Measurements from ENCODE around the gene ZKSCAN5. TPM values are rescaled to one million over a fixed set of nuclear protein-coding genes. Genes with fewer than 3 reads are reported as not detected.

ZKSCAN5 gene
- total RNA-seq (1 to 10 TPM; 5.7 to 8.5 (median 7.8) TPM), polyA plus RNA-seq (1 to 10 TPM; 2.8 to 3.0 TPM)
- long read RNA-seq, donor 1, full-length matches to known transcripts = 1 of 7 reads
- long read RNA-seq, donor 1, partial matches to known transcripts = 4 of 7 reads
- long read RNA-seq, donor 1, other reads (novel, unspliced or antisense) = 2 of 7 reads
- long read RNA-seq, donor 2, full-length matches to known transcripts = 3 of 9 reads
- long read RNA-seq, donor 2, partial matches to known transcripts = 2 of 9 reads
- long read RNA-seq, donor 2, other reads (novel, unspliced or antisense) = 4 of 9 reads
- long read RNA-seq, donor 3, partial matches to known transcripts = 2 of 7 reads
- long read RNA-seq, donor 3, other reads (novel, unspliced or antisense) = 5 of 7 reads

- H3K4me1 ChIP-seq = peaks cover 12 to 45% (median 36%) of the 10 kb centered on the region in 9 donors
- peak; percentile 94 to 97 (median 96) for ATAC-seq
- intact Hi-C loops (cut with DNase I) = loop anchor here in 9 of 10 donors (1.0 to 10.0 kb wide), 9 partner anchors 32 to 130 kb away; partner anchors contain the start of genes FAM200A (in 7 of the 9), ZNF655 (in 7 of the 9), ZNF789 (in 3 of the 9) and ARPC1B (in 1 of the 9)
Measured at GRCh38 chr7:99504603-99505323, at the start of gene ZKSCAN5. TSS of gene ZKSCAN5 (plus strand) at chr7:99504662. CDS start at chr7:99506045, 1,383 bp downstream.

GRCh38 chr7:99455874-99456273 lies 48.6 kb upstream of the ZKSCAN5 start:
- Histone ChIP-seq H3K36me3 (peaks cover 0 to 100% (median 18%) of the 10 kb centered on the region in 9 donors), H3K4me1 (peaks cover 0 to 48% (median 19%) of the 10 kb centered on the region in 9 donors), H3K4me3 (no peak overlapping the region), H3K27me3 (no peaks in the 10 kb centered on the region), H3K9me3 (no peaks in the 10 kb centered on the region), H3K27ac (no peak overlapping the region)
- DNase-seq (no peak), ATAC-seq (no peak)
- intact Hi-C loops (cut with DNase I) = no loop called here
- 76 to 83% methylated on average over 9 of the region's 9 CpGs for WGBS, 2 donors
- TF ChIP-seq, protein P1, sequence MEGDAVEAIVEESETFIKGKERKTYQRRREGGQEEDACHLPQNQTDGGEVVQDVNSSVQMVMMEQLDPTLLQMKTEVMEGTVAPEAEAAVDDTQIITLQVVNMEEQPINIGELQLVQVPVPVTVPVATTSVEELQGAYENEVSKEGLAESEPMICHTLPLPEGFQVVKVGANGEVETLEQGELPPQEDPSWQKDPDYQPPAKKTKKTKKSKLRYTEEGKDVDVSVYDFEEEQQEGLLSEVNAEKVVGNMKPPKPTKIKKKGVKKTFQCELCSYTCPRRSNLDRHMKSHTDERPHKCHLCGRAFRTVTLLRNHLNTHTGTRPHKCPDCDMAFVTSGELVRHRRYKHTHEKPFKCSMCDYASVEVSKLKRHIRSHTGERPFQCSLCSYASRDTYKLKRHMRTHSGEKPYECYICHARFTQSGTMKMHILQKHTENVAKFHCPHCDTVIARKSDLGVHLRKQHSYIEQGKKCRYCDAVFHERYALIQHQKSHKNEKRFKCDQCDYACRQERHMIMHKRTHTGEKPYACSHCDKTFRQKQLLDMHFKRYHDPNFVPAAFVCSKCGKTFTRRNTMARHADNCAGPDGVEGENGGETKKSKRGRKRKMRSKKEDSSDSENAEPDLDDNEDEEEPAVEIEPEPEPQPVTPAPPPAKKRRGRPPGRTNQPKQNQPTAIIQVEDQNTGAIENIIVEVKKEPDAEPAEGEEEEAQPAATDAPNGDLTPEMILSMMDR (IDR thresholded peaks at IDR 0.05) = no peak

More at GRCh38 chr7:99504603-99505323, at the start of gene ZKSCAN5:
- TF ChIP-seq, protein P1 (IDR thresholded peaks at IDR 0.05) = peak in 3 of 9 donors; percentile 26 to 33 (median 29)
- peaks cover 0 to 3% (median 0%) of the 10 kb centered on the region in 9 donors for H3K36me3 ChIP-seq
- peak within 1 kb of the TSS; percentile 80 to 96 (median 93) for H3K27ac ChIP-seq
- peak; percentile 98 to 99 for DNase-seq
- H3K4me3 ChIP-seq = peak within 1 kb of the TSS; percentile 54 to 87 (median 76)
- no peaks in the 10 kb centered on the region for H3K9me3 ChIP-seq
- WGBS, 2 donors = 0 to 1% methylated on average over 48 to 53 of the region's 53 CpGs
- H3K27me3 ChIP-seq = no peaks in the 10 kb centered on the region

DNA sequence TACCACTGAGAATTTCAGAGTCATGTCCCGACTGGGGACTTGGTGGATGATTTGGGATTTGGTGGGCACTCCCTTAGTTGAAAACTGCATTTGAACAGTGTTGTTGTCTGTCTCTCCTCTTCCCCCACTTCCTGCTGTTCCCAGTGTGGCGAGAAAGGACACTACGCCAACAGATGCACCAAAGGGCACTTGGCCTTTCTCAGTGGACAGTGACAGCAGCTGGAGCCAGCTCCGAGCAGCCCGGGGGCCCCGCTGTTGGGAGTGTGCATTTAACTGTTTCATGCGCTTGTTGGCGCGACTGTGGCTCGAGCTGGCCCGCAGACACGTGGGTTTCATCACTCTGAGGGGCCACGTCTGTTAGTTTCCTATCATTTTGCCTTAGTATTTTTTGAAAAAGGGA lies 48.2 kb upstream of the ZKSCAN5 start:
- Histone ChIP-seq H3K9me3 (no peaks in the 10 kb centered on the region), H3K27me3 (no peaks in the 10 kb centered on the region), H3K4me1 (peaks cover 0 to 52% (median 21%) of the 10 kb centered on the region in 9 donors), H3K36me3 (peaks cover 0 to 100% (median 18%) of the 10 kb centered on the region in 9 donors), H3K27ac (no peak overlapping the region), H3K4me3 (no peak overlapping the region)
- WGBS, 2 donors = 66 to 74% methylated on average over 13 of the region's 13 CpGs
- TF ChIP-seq, protein P1 (IDR thresholded peaks at IDR 0.05) = no peak
- DNase-seq (no peak), ATAC-seq (no peak)
- intact Hi-C loops (cut with DNase I) = no loop called here

GRCh38 chr7:99457050-99457649 lies 47.3 kb upstream of the ZKSCAN5 start:
- ATAC-seq (no peak), DNase-seq (no peak)
- Histone ChIP-seq H3K4me3 (no peak overlapping the region), H3K27me3 (no peaks in the 10 kb centered on the region), H3K27ac (no peak overlapping the region), H3K4me1 (peaks cover 0 to 49% (median 22%) of the 10 kb centered on the region in 9 donors), H3K36me3 (peaks cover 0 to 93% (median 18%) of the 10 kb centered on the region in 9 donors), H3K9me3 (no peaks in the 10 kb centered on the region)
- intact Hi-C loops (cut with DNase I) = no loop called here
- TF ChIP-seq, protein P1 (IDR thresholded peaks at IDR 0.05) = no peak
- WGBS, 2 donors = 70 to 77% methylated on average over 6 of the region's 6 CpGs

Measured in heart right ventricle (tissue), 16 donors.